Measurements from ENCODE around the gene TNFRSF1B.

TNFRSF1B gene

GRCh38 chr1:12230549-12231275 lies 63.9 kb downstream of the TNFRSF1B start (continued):
- TF ChIP-seq ZNF596 (tag by site-specific recombination; IDR thresholded peaks at IDR 0.05) (no peak), ZNF302 (tag by site-specific recombination; IDR thresholded peaks at IDR 0.05; ENCODE audit: low read depth) (no peak), PATZ1 (tag by site-specific recombination; IDR thresholded peaks at IDR 0.05) (peak; percentile 47), ZNF169 (tag by site-specific recombination; IDR thresholded peaks at IDR 0.05) (no peak), ZNF571 (tag by site-specific recombination; IDR thresholded peaks at IDR 0.05) (no peak), ZNF26 (tag by site-specific recombination; IDR thresholded peaks at IDR 0.05) (no peak), ZNF366 (tag by site-specific recombination; conservative IDR thresholded peaks at IDR 0.05) (no peak), ZNF335 (tag by site-specific recombination; conservative IDR thresholded peaks at IDR 0.05) (peak; percentile 88), SALL2 (tag by site-specific recombination; IDR thresholded peaks at IDR 0.05; ENCODE audit: borderline replicate concordance) (no peak), ZNF140 (tag by site-specific recombination; IDR thresholded peaks at IDR 0.05) (no peak), ZNF248 (tag by site-specific recombination; IDR thresholded peaks at IDR 0.05) (no peak), ZNF626 (tag by site-specific recombination; IDR thresholded peaks at IDR 0.05) (no peak), GFI1B (tag by site-specific recombination; IDR thresholded peaks at IDR 0.05) (no peak), REPIN1 (tag by site-specific recombination; IDR thresholded peaks at IDR 0.05; ENCODE audit: low read depth) (no peak), ZNF274 (IDR thresholded peaks at IDR 0.05; ENCODE audit: low read length) (no peak), ZNF274 (tag by site-specific recombination; IDR thresholded peaks at IDR 0.05; ENCODE audit: borderline replicate concordance) (no peak), ZNF18 (tag by site-specific recombination; IDR thresholded peaks at IDR 0.05) (no peak), ZNF133 (tag by site-specific recombination; IDR thresholded peaks at IDR 0.05) (no peak), ZNF121 (tag by site-specific recombination; IDR thresholded peaks at IDR 0.05) (no peak), SETDB1 (IDR thresholded peaks at IDR 0.05; ENCODE audit: insufficient read length, low read length) (no peak), ZNF658 (tag by site-specific recombination; IDR thresholded peaks at IDR 0.05) (no peak), ZEB2 (tag by site-specific recombination; IDR thresholded peaks at IDR 0.05) (no peak), ZNF621 (tag by site-specific recombination; IDR thresholded peaks at IDR 0.05) (no peak), ZFP69B (tag by site-specific recombination; IDR thresholded peaks at IDR 0.05) (peak; percentile 66; the same call in 1 of the 2 replicates), ZNF791 (tag by site-specific recombination; IDR thresholded peaks at IDR 0.05) (no peak), ZNF558 (tag by site-specific recombination; IDR thresholded peaks at IDR 0.05) (no peak), ZNF10 (tag by site-specific recombination; IDR thresholded peaks at IDR 0.05) (no peak), ZNF776 (tag by site-specific recombination; IDR thresholded peaks at IDR 0.05; ENCODE audit: borderline replicate concordance) (no peak), ZNF202 (tag by site-specific recombination; IDR thresholded peaks at IDR 0.05; ENCODE audit: borderline replicate concordance) (no peak), TCF7L2 (IDR thresholded peaks at IDR 0.05; ENCODE audit: borderline replicate concordance, low read depth, low read length) (no peak)
- TF ChIP-seq, protein P1, sequence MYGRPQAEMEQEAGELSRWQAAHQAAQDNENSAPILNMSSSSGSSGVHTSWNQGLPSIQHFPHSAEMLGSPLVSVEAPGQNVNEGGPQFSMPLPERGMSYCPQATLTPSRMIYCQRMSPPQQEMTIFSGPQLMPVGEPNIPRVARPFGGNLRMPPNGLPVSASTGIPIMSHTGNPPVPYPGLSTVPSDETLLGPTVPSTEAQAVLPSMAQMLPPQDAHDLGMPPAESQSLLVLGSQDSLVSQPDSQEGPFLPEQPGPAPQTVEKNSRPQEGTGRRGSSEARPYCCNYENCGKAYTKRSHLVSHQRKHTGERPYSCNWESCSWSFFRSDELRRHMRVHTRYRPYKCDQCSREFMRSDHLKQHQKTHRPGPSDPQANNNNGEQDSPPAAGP (tag by site-specific recombination; IDR thresholded peaks at IDR 0.05), result no peak
- TF ChIP-seq, protein P2, sequence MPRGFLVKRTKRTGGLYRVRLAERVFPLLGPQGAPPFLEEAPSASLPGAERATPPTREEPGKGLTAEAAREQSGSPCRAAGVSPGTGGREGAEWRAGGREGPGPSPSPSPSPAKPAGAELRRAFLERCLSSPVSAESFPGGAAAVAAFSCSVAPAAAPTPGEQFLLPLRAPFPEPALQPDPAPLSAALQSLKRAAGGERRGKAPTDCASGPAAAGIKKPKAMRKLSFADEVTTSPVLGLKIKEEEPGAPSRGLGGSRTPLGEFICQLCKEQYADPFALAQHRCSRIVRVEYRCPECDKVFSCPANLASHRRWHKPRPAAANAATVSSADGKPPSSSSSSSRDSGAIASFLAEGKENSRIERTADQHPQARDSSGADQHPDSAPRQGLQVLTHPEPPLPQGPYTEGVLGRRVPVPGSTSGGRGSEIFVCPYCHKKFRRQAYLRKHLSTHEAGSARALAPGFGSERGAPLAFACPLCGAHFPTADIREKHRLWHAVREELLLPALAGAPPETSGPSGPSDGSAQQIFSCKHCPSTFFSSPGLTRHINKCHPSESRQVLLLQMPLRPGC (tag by site-specific recombination; IDR thresholded peaks at IDR 0.05), result no peak
- TF ChIP-seq, protein P3, sequence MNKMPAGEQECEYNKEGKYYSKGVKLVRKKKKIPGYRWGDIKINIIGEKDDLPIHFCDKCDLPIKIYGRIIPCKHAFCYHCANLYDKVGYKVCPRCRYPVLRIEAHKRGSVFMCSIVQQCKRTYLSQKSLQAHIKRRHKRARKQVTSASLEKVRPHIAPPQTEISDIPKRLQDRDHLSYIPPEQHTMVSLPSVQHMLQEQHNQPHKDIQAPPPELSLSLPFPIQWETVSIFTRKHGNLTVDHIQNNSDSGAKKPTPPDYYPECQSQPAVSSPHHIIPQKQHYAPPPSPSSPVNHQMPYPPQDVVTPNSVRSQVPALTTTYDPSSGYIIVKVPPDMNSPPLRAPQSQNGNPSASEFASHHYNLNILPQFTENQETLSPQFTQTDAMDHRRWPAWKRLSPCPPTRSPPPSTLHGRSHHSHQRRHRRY (tag by site-specific recombination; IDR thresholded peaks at IDR 0.05), result no peak

All from HEK293 (cell line).